ENCODE results near the gene ZGPAT. TPM values are rescaled to one million over a fixed set of nuclear protein-coding genes. Genes with fewer than 3 reads are reported as not detected.

ZGPAT gene
- total RNA-seq, 1 donor from 2014 or later, result 42.6 TPM

DNA sequence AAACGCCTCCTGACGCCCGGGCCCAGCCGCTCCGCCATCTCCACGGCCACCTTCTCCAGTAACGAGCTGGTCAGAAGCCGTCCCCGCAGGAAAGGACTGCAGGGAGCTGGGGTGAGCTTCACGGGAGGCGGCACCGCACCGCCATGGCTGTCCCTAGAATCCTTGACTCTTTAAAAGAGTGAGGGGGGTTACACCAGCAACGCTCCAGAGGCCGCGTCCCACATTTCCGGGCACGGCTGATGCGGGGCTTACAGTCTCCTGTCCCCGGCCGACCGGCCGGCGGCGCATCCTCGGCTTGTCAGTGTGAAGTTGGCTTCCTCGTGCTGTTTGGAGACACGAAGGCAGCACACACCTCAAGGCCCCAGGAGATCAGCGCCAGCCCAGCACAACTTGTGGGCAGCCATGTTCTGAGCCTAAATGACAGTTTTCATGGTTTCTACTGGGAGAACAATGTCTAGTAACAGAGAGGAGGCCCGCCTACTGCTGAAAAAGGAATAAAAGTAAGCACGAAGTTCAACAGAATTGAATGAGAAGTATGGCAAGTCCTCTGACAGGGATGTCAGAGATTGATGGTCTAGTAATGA lies 62.1 kb downstream of the ZGPAT start:
- Histone ChIP-seq H3K27me3 (ENCODE audit: control insufficient read depth, insufficient read depth, low read length) (peaks cover 3% of the 10 kb centered on the region), H3K36me3 (ENCODE audit: control insufficient read depth, insufficient read depth, low read length) (no peaks in the 10 kb centered on the region), H3K4me3 (ENCODE audit: low read depth, low read length) (no peak overlapping the region)
- no peak for DNase-seq (ENCODE audit: low read depth)
- no peak for TF ChIP-seq CTCF (IDR thresholded peaks at IDR 0.05; ENCODE audit: insufficient read depth, low read length, poor library complexity, severe bottlenecking)

- no peaks in the 10 kb centered on the region for H3K36me3 ChIP-seq (ENCODE audit: control insufficient read depth, insufficient read depth, low read length)
- no peak overlapping the region for H3K4me3 ChIP-seq (ENCODE audit: low read depth, low read length)
- no peak for DNase-seq (ENCODE audit: low read depth)
- peaks cover 9% of the 10 kb centered on the region for H3K27me3 ChIP-seq (ENCODE audit: control insufficient read depth, insufficient read depth, low read length)
- no peak for TF ChIP-seq CTCF (IDR thresholded peaks at IDR 0.05; ENCODE audit: insufficient read depth, low read length, poor library complexity, severe bottlenecking)
These were observed 63.3 kb downstream of the ZGPAT start for GRCh38 chr20:63771046-63771707.

DNA sequence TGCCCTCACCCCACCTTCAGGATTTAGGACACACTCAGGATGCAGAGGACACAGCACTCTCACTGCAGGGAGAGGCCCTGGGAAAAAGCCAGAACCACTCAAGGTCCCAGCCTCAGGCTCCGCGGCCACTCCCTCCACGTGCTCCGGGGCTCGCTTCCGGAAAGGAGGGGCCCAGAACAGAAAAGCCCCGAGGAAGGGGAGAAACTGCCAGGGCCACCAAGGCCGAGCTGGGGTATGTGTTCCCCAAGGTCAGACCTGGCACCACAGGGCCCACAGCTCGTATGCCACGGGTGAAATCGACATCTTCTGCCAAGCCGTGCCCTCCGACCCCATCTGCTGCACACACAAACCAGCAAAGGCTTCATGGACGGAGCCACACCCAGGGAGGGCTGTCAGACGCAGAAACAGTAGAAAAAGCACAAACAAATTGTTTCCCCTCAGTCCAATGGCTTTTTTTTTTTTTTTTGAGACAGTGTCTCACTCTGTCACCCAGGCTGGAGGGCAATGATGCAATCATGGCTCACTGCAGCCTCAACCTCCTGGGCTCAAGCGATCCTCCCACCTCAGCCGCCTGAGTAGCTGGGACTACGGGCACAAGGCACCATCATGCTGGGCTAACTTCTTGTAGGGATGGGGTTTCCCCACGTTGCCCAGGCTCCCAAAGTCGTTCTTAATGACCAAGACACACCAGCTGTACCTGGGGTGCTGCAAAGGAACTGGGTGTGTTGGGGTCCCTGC lies 65.1 kb downstream of the ZGPAT start:
- no peak for DNase-seq (ENCODE audit: low read depth)

DNA sequence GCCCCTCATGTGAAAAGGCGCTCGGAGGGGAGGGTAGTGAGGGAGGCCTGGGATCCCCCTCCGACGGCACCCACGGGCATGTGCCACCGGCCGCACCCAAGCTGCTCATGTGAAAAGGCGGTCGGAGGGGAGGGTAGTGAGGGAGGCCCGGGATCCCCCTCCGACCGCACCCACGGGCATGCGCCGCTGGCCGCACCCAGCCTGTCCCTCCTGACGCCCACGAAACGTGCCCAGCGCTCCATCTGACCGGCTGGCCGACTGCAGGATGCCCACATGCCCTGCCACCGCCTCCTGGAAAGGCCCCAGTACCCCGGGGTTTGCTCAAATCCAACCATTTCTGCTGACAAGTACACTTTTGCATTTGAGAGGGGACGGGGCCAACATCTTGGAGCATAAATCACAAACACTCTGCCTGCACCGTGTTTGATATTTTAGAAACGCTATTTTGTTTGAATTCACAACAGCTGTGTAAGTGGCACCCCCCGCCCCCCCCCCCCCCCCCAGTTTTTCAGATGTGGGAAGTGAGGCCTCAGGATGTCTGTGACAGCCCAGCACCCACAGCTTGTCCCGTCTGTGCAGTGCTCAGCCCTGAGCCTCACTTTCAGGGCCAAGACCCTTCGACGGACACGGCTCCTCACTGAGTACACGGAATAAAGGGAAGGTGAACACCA lies 65.9 kb downstream of the ZGPAT start:
- peaks cover 9% of the 10 kb centered on the region for H3K27me3 ChIP-seq (ENCODE audit: control insufficient read depth, insufficient read depth, low read length)
- TF ChIP-seq CTCF (IDR thresholded peaks at IDR 0.05; ENCODE audit: insufficient read depth, low read length, poor library complexity, severe bottlenecking), result no peak
- no peak for DNase-seq (ENCODE audit: low read depth)
- H3K4me3 ChIP-seq (ENCODE audit: low read depth, low read length), result no peak overlapping the region
- no peaks in the 10 kb centered on the region for H3K36me3 ChIP-seq (ENCODE audit: control insufficient read depth, insufficient read depth, low read length)

More for the DNA sequence above, 65.1 kb downstream of the ZGPAT start:
- no peaks in the 10 kb centered on the region for H3K36me3 ChIP-seq (ENCODE audit: control insufficient read depth, insufficient read depth, low read length)
- no peak overlapping the region for H3K4me3 ChIP-seq (ENCODE audit: low read depth, low read length)
- peaks cover 9% of the 10 kb centered on the region for H3K27me3 ChIP-seq (ENCODE audit: control insufficient read depth, insufficient read depth, low read length)
- TF ChIP-seq CTCF (IDR thresholded peaks at IDR 0.05; ENCODE audit: insufficient read depth, low read length, poor library complexity, severe bottlenecking), result no peak

DNA sequence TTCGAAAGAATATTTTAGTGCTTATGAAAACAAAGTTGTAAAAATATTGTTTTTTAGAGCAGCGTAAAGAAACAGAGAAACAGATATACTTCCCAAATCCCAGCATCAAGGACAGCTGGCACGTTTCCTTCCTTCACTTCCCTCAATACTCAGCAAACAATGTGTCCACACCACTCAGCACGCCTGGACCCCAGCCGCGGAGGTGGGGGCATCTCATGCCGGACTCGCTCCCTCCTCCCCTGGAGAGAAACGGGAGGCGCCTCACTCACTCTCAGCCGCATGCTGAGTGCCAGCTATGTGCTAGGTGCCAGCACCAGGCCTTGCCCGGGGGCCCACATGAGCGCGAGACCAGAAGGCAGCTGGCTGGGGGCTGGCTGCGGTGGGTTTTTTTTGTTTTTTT lies 66.5 kb downstream of the ZGPAT start:
- no peak for TF ChIP-seq CTCF (IDR thresholded peaks at IDR 0.05; ENCODE audit: insufficient read depth, low read length, poor library complexity, severe bottlenecking)
- H3K36me3 ChIP-seq (ENCODE audit: control insufficient read depth, insufficient read depth, low read length), result no peaks in the 10 kb centered on the region
- H3K27me3 ChIP-seq (ENCODE audit: control insufficient read depth, insufficient read depth, low read length), result peaks cover 9% of the 10 kb centered on the region
- no peak for DNase-seq (ENCODE audit: low read depth)
- no peak overlapping the region for H3K4me3 ChIP-seq (ENCODE audit: low read depth, low read length)
